GM21717 (cell line): ENCODE data around the gene KCNB1.

Experiments used
- ATAC-seq: cut with Tn5 transposase; IDR thresholded peaks from one replicate; pipeline ENCODE4 v1.9.1; 2021; ENCODE audit warnings: mild to moderate bottlenecking, moderate library complexity; ENCODE audit not compliant: unreplicated experiment

The KCNB1 gene

DNA sequence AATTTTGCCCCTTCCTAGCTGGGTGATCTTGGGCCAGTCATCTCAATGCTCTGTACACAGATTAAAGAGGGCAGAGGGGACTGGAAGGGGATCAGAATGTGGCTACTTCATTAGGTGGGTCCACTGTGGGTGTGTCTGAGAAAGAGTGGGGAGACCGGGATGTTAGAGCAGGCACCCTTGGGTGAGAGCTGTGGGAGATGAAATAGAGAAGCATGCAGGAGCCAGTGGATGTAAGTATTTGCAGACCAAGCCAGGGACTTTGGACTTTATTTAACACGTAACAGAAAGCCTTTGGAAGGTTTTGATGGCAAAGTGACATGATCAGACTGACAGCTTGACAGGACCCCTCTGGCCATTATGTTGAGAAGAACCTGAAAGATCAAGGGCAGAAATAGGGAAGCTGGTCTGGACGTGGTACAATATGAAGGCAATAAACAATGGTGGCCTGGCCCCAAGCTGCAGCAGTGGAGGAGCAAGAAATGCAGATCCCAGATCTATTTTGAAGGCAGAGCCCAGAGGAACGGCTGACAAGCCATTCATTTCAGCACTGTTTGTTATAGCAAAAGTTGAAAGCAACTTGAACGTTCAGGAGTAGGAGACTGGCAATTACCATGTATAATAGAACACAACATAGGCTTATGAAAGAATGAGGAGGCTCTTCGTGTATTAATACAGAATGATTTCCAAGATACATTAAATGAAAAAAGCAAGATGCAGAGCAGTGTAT lies 122.1 kb downstream of the KCNB1 start:
- no peak for ATAC-seq

DNA sequence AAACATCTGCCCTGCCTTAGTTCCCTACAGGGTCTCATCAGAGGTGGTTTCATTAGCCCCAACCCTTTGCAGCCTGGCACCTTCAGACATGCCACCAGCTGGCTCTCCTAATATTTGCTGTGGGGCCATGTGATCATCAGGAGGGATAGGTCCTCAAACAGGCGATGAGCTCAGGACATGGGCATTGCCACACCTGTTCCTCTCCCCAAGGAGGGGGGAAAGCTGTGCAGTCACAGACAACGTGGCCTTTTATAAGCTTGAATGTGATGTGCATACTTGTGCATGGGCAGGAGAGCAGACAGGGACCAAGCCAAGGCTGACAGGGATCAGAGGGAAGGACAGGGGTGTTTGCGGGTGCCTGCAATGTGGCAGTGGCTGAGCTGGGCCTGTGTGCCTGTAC lies 125.8 kb downstream of the KCNB1 start:
- no peak for ATAC-seq

DNA sequence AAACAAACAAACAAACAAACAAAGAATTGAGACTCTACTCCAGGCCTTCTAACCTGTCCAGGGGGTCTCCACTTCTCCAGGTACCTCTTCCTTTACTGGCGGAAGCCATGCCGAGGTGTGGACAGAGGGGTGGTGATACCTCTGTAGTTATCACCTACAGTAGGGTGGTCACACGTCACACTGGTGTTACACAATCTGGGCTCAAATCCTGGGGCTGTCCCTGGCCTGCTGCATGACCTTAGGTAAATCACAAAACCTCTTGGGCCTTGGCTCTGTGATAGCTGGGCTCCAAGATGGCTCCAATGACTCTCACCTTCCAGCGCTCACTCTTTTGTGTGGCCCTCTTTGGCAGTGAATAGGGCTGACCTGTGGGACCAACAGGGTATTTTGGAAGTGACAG lies 127.8 kb downstream of the KCNB1 start:
- ATAC-seq: no peak

DNA sequence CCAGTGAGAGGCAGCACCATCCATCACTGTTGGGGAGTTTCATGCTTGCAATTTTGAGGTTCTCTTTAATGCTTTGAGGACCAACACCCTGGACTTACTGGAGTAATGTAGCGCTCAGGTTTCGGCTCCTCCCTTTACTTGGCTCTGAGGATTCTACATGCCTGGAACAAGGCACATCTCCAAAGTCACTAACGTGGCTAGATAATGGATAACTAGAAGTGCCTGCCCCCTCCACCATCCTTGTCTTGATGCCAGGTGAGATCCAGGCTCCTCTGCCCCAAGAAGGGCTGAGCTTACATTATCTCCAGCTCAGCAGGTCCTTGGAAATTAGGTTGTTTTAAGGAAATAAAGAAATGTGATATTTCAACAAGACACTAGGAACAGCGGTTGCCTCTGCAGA lies 129.1 kb downstream of the KCNB1 start:
- no peak for ATAC-seq

DNA sequence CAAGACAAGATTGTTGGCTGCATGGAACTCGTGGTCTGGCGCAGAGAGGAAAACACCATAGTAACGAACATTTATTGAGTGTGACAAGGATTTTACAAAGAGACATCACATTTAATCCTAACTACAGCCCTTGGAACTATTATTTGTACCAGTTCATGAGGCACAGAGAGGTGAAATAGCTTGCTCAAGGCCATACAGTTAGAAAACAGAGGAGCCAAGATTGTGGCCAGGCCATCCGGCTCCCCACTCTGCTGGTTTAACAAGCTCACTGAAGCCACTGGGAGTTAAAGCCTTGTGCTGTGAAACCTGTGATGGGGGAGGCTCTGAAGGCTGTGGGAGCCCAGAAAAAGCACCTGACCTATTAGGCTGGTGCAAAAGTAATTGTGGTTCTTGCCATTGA lies 129.7 kb downstream of the KCNB1 start:
- no peak for ATAC-seq

DNA sequence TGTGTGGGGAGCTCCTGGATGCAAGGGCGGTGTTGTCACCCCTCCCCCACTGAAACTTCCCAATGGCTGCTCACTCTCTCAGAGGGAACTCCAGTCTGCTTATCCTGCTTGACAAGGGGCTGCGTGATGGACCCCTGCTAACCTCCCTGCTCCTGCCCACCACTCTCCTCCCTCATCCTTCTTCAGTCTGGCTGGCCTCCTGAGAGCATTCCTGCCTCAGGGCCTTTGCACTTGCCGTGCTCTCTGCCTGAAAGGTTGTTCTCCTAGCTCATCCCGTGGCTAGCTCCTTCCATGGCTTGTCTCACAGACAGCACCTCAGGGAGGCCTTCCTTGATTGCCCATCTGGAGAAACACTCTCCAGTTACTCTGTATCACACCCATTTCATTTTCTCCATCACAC lies 130.7 kb downstream of the KCNB1 start:
- no peak for ATAC-seq

DNA sequence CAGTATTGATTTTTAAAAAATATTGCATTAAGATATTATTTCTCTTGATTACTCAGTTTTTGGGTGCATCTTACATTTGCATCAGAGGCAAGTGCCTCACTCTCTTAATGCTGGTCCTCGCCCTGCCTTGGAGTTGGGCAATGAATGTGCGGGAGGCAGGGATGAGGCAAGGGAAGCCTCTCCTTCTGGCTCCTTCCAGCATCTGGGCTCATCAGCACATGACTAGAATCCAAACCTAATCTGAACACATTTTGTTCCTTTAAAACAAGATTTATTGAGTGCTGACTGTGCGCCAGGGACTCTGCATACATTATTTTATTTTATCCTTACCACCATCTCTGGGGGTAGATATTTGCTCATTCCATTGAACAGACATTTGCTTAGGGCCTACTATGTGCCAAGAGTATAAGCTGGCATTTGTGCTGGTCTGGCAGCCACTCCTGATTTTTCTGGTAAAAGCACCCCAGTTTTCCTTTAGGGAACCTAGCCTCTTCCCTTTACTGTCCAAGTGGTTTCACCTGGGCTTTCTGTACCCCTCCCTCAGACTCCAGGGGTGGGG lies 132.7 kb downstream of the KCNB1 start:
- ATAC-seq: no peak

DNA sequence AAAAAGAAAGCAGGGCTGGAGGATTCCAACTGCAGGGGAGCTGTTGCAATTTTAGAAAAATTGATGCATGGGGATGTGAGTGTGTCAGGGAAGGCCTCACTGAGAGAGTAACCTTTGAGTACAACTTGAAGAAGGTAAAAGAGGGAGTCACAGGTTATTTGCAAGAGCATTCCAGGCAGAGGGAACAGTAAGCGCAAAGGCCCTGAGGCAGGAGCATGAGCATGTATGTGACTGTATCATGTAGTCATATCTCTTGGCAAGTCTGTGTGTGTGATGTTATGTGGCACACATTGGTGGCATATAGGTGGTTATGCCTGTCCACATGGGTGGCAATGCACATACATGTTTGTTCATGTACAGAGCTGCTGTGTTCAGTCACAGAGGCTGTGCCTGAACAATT lies 133.4 kb downstream of the KCNB1 start:
- no peak for ATAC-seq

DNA sequence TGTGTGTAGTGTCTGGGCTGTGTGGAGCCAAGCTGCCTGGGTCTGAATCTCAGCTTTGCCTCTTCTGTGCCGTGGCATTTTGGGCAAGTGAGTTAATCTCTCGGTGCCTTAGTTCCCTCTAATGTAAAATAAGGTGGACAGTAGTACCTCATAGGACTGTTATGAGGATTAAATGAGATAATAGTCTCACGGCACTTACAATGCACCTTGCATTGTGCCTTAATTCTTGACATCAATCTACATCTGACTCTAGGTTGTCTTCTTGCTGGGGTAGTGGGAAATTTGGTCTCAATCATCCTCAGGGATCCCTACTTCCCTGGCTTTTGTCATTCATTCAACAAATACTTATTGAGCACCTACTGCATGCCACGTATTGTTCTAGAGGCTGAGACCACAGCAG lies 133.9 kb downstream of the KCNB1 start:
- no peak for ATAC-seq

DNA sequence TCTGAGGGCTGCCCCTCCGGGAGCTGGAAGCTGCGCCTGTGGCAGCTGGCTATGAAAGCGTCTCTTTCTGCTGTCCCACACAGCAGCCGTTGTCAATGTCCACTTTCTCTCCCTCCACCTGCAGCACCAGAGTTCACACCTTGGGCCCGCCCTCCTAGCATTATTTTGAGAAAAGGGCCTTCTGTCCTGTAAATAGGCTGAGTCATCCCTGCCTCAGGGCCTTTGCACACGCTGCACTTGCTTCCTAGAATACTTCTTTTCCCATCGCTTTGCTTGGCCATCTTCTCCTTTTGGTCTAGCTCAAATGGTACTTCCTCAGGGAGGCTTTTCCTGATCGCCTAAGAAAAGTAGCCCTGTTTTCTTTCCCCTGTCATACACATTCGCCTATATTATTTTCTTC lies 135.3 kb downstream of the KCNB1 start:
- ATAC-seq: no peak

DNA sequence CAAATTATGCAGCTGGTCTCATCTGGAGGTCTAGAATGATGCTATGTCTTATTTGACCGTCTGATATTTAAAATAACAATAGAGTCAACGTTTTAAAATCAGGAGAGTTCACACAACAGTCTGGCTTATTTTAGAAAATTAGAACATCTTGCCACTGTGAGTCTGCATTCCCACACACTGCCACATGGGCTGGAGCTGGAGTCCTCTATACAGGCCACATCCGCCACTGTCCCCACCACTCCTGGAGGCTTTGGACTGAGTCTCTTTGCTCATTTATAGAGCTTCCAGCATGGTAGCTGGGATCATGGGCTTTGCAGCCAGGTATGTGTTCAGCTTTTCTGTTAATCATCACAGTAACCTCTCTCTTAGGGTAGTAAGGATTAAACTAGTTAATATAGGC lies 135.8 kb downstream of the KCNB1 start:
- ATAC-seq: no peak

DNA sequence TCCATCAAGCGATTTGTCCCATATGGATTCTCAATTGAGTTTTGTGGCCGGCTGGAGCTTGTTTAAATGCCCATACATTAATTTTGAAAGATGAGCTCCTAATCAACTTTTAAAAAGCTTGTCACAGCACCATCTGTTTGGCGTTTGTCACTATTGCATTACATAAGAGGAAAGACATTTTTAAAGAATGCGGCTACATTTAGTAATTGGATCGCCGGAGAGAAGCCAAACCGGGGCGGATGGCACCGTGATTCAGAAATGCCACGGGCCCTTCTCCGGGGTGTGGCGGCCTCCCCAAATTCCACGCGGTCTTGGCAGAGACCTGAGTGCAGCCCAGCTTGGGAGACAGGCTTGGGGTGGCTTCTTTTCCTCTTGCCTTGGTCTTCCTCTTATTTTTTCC lies 136.9 kb downstream of the KCNB1 start:
- ATAC-seq: no peak

DNA sequence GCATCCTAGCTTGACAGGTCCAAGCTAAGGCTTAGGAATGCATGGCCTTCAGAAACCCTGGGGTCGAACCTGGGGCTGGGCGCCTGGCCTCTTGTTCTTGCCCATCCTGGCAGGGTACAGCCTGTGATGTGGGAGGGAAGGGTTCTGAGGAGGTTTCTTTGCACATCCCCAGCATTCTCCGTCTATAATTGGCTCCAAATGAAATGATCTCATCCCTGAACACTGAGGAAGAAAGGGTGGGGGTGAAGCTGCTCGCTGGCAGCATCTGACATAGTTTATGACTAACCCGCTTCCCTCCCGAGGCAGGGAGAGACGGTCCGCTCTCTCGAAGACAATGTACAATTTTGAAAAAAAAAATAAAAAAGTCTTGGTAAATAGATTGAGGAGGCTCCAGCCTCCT lies 137.5 kb downstream of the KCNB1 start:
- no peak for ATAC-seq

DNA sequence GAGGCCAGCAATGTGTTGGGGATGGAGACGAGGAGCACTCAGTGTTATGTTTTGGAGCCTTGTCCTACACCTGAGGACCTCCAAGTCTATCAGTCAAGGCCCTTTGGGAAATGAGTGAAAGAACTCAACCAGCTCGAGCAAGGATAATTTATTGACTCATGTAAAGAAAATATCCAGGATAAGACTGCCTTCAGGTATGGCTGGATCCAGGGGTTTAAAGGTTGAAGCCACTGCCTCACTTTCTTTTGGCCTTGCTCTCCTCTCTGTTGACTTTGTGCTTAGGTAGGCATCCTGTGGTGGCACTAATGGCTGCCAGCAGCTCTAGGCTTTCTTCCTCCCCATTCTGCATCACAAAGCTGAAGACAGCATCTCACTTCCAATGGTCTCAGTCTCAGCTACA lies 138.3 kb downstream of the KCNB1 start:
- no peak for ATAC-seq

DNA sequence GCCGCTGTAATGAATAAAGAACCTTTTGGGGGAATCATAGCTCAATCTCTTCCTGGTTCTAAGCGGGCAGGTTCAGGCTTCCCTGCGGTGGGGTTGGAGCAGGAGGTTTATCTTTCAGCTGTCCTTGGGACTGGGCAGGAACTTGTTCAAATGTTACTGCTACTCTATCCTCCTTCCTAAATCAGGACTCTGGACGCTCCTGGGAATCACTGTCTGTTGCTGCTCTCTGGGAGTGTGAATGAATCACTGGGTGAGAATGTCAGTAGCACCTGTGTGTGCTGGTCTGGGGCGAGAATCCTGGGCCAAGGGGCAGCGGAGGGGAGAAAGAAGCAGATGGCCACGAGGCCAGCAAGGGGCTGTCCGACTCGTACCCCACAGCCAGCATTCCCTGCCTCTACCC lies 139.2 kb downstream of the KCNB1 start:
- no peak for ATAC-seq

DNA sequence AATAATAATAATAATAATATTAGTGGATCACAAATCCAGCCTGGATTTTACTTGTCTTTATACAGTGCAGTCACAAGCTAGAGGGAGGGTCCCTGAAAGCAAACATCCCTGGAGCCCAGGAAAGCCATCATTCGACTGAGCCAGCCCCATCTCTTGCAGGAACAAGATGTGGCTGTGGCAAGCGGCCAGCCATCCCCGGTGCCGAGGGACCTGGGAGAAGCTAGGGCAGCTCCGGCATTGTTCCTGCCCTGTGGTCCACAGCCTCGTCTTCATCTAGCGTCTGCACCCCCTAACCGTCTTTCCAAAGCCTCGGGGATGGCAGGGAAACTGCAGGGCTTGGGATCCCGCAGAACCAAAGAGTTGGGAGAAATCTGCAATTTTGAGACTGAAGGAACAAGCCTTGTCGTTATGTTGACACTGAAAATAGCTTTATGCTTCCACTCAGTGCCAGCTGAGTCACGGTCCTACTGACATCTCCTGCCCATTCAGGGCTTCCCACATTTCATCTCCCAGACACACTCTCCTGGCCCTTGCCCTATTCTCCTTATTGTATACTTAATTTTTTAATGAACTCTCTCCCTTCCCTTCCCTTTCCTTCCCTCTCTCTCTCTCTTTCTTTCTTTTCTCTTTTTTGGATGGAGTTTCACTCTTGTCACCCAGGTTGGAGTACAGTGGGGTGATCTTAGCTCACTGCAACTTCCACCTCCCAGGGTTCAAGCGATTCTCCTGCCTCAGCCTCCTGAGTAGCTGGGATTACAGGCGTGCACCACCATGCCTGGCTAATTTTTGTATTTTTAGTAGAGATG lies 142.1 kb downstream of the KCNB1 start:
- ATAC-seq: no peak

DNA sequence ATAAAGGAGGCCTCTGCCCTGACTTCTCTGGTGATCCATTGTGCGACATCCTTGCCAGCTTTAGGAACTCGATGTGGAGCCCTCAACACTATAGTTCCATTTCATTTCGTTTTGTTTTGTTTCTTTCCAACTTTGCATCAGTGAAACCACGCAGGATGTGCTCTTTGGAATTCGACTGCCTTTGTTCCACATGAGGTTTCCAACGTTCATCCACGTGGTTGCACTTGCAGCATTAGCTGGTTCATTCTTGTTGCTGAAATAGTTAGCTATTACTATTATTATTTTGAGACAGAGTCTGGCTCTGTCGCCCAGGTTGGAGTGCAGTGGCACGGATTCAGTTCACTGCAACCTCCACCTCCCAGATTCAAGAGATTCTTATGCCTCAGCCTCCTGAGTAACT lies 143.3 kb downstream of the KCNB1 start:
- no peak for ATAC-seq

DNA sequence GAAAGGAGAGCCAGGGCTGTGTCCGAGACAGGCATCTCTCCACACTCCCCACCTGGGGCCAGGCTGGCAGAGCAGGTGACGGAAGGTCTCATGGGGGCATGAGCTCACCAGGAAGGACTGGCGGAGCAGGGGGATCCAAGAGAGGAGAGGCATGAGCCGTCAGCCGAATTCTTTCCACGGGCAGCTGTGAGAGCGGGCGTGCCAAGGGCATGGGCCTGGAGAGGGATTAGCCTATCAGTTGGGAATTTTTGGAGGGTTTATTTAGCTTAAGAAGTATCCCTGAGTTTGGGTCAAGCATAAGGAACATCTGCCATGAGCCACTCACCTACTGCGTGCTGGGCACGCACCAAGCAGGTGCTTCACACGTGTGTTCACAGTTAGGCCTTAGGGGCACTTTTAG lies 144.4 kb downstream of the KCNB1 start:
- no peak for ATAC-seq

DNA sequence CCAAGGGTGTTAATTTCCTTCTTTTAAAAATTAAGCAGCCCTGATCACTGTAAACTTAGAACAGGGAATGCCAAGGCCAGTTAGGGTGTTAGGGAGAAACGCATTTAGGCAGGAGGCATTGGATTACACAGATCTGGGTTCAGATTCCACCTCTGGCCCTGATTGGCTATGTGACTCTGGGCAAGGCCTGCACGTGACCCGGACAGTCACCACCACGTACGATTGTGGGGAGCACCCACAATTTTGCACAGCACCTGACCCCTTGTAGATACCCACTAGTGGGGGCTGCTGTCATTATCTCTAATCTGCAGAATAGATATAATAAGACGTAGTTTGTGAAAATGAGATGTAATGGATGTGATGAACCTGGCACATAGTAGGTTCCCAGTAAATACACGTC lies 145.1 kb downstream of the KCNB1 start:
- ATAC-seq: no peak

DNA sequence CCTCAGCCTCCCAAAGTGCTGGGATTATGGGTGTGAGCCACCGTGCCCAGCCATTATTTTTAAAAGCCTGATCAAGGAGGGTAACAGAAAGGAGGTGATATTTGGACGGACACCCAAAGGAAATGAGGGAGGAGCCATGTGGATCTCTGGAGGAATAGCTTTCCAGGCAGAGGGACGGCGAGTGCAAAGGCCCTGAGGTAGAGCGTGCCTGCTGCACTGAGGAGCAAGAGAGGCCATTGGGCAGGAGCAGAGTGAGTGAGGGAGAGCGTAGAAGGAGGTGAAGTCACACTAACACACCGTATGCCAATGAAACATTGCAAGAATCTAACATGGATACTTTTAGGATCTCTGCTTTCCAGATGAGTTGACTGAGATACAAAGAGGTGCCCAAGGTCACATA lies 145.7 kb downstream of the KCNB1 start:
- no peak for ATAC-seq

DNA sequence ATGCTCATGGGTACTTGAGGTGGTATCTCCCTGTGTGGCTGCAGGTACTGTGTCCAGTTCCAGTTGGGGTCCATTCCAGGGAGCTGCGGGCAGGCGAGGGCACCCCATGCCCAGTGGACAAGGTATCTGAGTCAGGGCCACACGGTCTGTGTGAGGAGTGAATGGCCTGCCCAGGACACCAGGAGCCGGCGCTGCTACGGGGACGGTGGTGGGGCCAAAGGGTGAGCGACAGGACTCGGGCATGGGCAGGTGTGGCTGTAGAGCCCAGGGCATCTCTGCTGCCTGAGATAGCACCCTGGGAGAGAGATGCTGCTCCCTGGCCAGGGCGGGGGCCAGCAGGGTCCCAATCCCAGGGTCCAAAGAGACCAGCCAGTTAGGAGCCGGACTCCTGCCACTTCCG lies 147.0 kb downstream of the KCNB1 start:
- no peak for ATAC-seq
